GM18502 (cell line): Measurements from ENCODE around the gene AGAP9.
"Not testable (repeated sequence)": the region's sequence is repeated elsewhere in the genome, so short reads cannot be mapped to it uniquely, and the experiment has no call there.

ENCODE experiments used
- ATAC-seq: cut with Tn5 transposase; IDR thresholded peaks from one replicate; pipeline ENCODE4 v1.9.1; 2021; ENCODE audit warnings: mild to moderate bottlenecking; ENCODE audit not compliant: unreplicated experiment, poor library complexity

The AGAP9 gene

DNA sequence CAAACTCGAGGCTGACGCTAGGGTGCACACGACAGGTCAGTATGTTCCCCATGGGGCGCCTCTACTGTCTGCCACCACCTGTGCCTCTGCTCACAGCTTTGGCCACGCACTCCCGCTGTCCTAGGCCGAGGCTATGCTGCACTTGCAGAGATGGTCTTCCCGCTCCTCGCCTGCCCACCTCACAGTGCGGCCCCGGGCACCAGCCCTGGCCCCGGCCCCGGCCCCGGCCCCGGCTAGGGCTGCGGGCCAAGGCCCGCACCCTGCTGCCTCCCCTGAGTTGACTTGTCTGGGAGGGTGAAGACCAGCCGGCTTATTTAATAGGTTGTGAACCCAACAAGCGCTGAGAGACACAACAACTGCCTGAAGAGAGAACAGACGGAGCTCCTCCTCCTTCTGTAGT is at the start of gene AGAP9:
TSS of gene AGAP9 (minus strand) at position 164 of the 400 bp plus-strand sequence. CDS start at position 52, 112 bp downstream.
- not testable (repeated sequence) for ATAC-seq

DNA sequence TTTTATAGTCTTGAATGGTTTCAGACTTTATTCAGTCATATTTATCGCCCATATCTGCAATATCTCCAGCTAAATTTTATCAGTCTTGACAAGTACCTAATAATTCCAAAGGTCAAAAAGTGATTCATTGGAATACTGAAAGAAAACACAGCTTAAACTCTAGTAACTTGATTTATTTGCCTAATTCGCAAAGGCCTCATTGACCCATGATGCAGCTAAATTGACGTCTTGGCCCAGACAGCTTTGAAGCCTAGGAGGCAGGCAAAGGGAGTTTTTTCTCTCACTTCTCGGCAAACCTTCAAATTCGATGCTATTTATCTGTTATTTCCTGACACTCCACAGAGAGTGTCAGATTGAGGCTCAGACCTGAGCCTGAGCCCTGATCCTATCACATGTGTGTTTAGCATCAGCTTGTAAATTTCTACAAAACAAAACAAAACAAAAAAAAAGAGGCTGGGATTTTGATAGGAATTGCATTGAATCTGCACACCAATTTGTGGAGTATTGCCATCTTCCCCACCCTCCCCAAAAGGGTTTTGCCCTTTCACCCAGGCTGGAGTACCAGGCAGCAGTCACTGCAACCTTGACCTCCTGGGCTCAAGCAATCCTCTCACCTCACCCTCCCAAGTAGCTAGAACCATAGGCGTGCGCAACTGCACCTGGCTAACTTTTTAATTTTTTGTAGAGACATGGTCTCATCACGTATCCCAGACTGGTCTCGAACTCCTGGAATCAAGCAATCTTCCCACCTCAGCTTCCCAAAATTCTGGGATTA is 47.9 kb upstream of the AGAP9 start:
- ATAC-seq: not testable (repeated sequence)

DNA sequence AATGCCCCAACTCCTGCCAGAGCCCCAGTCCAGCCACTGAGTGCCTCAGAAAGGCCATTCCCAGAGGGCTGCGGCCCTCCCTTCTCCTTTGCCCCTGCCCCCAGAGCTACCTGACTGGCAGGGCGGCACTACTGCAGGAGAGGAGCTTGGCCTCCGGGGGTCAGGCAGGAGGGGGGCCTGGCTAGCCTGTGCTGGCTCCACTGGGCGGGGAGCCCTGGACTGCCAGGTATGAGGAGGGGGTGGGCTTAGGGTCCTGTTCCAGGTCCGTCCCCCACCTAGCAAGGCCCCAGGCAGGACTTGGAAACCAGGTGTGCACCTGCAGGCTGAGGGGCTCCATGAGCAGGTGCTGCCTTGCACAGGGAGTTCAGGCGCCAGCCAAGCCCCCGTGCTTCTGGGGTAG is 43.3 kb upstream of the AGAP9 start:
- not testable (repeated sequence) for ATAC-seq

DNA sequence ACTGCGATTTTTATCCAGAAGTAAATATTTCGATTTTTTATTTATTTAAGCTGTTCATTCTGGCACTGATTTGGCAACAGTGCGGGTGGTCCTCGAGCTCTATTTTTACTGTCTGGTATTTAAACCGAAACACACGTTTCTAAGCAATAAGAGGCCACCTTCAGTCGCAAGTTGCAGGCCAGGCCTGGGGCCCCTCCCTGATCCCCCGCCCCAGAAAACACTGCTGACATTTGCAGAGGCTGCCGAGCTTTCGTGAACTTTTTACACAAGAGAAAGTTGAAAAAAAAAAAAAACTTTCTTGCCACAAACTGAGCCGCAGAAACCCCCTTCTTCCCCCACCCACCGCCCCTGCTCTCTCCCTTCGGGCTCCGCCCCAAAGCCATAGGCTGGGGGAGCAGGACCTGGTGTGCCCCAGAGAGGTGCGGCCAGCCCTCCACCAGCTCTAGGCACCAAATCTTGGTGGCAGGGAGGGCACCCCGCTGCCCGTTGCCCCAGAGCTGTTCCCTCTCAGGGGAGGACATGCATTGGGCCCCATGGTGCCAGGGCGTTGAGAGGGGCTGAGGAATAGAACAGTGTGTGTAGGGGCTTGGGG is 42.8 kb upstream of the AGAP9 start:
- ATAC-seq: not testable (repeated sequence)

DNA sequence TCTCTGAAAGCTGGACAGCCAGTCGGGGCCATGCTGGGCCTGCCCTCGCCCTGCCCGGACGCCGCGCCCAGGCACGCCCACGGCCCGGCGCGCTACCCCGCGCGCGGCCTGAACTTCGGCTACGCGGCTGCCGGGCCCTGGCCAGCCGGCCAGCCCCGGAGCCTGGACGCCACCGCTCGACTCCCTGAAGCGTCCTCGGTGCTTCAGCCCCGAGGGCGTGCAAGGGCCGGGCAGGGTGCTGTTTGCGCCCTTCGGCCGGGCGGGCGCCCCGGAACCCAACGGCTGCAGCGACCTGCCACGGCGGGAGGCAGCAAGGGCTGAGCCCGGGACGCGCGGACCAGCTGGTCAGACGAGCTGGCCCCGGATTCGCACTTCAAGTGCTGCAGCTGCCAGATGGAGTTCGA is 42.1 kb upstream of the AGAP9 start:
- ATAC-seq: not testable (repeated sequence)

DNA sequence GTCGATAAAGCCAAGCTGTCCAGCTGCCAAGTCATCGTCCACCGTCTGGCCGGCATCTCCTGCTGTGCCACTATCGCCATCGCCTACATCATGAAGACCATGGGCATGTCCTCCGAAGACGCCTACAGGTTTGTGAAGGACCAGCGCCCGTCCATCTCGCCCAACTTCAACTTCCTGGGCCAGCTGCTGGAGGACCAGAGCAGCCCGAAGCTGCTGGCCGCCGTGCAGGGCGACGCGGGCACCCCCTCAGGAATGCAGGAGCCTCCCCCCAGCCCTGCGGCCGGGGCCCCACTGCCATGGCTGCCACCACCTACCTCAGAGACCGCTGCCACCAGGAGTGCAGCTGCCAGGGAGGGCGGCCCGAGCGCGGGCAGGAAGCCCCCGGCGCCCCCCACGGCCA is 41.5 kb upstream of the AGAP9 start:
- ATAC-seq: not testable (repeated sequence)

DNA sequence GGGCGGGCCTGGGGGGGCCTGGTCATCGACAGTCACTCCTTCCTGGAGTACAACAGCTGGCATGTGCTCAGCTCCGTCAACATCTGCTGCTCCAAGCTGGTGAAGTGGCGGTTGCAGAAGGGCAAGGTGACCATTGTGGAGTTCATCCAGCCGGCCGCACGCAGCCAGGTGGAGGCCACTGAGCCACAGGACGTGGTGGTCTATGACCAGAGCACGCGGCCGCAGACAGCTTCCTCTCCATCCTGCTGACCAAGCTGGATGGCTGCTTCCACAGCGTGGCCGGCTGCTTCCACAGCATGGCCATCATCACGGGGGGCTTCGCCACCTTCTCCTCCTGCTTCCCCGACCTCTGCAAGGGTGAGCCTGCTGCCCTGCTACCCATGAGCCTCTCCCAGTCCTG is 40.9 kb upstream of the AGAP9 start:
- ATAC-seq: not testable (repeated sequence)

DNA sequence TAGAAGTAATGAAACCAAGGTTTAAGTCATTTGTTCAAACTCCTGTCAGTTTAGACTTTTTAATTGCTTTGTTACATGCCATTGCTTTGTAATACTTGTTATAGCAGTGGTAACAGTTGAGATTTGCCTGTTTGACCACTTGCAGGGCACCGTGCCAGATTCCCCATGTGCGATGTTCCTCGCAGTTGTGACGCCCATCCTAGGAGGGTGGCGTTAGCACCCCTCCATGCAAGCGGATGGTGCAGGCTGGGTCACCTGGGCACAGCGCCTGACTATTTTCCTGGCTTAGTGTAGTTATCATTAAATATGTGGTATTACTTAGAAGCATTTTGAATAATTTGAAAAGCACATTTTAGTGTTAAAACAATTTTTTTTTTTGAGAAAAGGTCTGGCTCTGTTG is 37.0 kb upstream of the AGAP9 start:
- ATAC-seq: not testable (repeated sequence)

DNA sequence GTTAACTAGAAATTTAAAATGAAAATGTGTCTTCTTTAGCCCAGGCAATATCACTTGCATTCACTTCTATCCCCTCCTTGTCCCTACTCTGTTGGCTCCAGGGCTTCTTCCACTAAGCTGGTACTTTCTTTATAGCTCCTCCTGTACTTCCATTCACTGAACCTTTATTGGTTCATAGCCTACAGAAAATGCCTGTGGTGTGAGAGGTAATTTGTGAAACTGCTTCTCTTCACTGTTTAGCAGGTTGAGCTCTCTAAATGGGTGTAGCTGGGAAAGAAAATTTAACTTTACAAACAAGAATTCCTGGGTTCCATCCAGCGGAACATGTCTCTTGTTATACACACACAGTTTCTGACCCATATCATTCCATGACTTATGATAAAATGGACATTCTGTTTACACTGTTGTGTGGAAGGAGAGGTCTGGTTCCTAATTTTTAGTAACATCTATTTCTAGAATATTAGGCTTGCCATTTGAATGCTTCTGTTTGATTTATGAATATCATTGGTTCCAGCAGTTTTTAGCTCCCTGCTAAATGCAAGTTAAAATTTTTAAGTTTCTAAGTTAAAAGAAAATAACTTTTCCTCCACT is 36.4 kb upstream of the AGAP9 start:
- not testable (repeated sequence) for ATAC-seq

DNA sequence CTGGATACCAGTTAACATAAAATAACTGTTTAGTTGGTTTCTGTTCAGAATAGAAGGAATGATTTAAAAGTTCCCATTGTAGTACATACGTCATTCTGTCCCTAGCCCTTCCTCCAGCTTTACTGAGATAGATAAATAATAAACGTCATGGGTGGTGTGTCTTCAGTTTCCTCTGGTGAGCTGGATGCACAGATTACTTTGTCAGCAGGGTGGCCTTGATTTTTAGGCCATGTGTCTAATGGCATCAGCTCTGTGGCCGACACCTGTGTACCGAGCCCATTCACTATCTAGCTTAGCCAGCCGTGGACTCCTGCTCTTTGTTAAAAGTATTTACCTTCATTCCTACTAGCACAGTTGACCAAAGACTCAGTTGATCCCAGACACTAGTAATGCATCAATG is 34.7 kb upstream of the AGAP9 start:
- not testable (repeated sequence) for ATAC-seq

DNA sequence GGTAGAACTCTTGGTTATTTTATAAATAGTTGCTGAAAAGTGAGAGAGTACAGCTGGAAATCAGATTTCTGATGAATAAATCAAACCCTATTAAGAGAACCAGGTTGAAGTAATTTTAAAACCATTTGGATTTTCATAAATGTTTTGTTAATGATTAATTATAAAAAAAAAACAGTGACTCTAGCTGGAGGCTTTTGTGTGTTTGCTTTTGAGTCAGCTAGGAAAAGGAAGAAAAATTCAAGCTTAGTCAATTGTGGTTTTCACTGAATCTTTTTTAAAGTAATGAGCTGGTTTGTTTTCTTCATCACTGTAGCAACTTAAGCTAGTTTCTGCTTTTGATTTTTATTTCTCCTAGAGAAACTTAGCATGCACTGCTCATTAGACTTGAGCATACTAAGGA is 34.2 kb upstream of the AGAP9 start:
- not testable (repeated sequence) for ATAC-seq

DNA sequence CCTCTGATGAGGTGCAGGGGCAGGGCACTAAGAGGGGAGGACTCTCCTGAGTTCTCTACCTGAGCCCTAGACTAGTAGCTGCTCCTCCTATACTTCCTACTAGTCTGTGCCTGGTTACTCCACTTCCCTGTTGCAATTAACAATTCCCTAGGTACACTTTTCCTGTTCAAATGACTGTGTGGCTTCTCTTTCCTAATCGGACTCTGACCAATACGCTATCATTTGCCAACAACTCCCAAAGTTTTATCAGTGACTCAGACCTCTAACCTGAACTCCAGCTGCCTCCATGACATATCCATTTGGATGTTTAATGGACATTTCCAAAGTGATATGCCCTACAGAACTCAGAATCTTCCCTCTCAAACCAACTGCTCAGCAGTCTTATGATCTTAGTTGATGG is 31.9 kb upstream of the AGAP9 start:
- ATAC-seq: not testable (repeated sequence)

DNA sequence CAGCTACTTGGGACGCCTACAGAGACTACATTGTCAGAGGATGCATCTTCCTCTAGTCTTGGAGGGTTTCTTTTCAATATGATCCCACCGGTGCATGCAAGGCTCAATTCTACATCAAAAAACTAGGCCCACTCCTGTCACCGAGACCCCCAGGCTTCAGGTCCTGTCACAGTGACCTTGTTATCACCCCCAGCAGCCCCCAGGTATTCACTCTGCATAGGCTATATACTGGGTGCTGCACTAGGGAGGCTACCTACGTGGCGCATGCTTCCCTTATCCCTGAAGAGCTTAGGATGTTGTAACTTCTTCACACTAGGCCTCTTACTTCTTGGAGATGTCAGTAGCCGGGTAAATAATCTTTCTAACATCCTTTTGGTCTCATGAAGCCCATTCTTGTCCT is 31.1 kb upstream of the AGAP9 start:
- ATAC-seq: not testable (repeated sequence)

DNA sequence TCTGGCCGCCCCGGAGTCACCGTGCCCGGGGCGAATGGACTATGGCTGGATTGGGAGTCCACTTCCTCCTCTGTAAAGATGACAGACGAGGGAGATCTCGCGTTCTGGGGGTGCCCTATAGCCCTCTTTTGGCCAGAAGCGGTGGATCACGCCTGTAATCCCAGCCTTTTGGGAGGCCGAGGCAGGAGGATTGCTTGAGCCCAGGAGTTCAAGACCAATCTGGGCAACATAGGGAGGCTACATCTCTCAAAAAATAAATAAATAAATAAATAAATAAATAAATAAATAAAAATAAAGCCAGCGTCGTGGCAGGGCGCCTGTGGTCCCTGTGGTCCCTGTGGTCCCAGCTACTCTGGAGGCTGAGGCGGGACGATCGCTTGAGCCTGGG is 30.4 kb upstream of the AGAP9 start:
- ATAC-seq: not testable (repeated sequence)

DNA sequence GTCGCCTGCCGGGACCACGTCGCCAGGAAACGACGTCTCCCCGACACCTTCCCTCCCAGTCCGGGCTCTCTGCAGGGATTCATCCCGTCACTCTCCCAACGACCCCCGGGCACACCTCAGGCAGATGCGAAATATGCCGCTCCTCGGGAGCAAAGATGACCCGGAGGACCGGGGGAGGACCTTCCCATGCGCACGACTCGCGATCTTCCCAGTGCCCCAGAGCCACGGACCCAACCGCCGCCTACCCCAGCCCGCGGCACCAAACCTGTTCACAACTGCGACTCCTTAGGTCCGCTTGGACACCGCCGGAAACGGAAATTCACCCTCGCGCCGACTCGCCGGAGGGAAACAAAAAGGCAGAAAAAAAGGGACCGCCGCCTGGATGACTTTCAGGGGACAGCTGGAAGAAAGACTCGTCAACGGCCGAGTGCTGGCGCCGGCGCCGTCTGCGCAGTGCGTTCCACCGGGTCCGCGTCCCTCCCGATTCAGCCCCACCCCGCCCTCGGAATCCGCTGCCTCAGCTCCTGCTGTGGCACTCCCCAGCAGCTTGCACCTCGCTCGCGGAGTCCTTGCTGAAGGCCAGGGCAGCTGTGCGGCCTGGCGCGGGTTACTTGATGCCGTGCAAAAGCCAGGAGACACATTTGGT is 29.9 kb upstream of the AGAP9 start:
- ATAC-seq: peak; percentile 96

DNA sequence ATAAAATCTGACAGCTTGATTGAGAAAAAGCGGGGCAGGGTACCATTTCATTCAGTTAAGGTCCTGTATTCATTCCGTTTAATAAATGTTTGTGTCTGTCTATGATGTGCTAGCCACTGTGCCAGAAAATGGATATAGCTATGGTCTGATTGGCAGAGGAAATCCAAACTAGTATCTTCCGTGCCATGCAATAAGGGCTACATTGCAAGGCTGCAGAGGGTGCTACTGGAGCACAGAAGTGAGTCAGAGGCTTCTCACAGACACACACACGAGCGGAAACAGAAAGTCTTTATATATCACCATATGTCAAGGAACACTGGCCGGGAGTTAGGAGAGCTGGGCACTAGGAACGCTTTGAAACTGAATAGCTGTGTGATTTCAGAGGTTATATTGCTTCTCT is 29.3 kb upstream of the AGAP9 start:
- peak; percentile 46 for ATAC-seq

DNA sequence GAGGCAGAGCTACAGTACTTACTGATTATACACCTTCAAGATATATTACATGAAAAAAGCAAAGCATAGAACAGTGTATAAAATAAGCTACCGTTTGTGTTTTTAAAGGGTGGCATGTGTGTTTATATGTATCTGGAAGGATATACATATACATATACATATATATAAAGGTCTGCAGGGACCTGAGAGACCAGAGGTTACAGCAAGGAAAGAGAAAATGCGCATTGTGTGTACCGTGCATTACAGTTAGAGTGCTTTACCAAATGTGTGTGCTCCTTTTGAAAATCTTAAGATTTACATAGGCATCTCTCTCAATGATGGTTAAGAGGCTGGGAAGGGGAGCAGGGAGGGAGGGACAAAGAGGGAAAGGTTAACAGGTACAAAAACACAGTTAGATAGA is 23.8 kb upstream of the AGAP9 start:
- not testable (repeated sequence) for ATAC-seq

DNA sequence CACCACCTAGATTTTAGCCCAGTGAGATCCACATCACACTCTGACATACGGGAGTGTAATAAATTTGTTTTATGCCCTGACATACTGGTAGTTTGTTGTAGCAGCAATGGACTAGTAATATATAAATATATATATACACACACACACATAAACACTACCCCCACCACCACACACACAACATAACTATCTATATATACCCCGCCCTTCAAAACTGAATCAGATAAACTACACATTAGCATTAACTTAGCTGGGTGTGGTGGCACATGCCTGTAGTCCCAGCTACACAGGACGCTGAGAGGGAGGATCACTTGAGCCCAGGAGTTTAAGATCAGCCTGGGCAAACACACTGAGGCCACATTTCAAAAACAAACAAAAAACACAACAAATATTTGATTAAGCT is 13.0 kb upstream of the AGAP9 start:
- not testable (repeated sequence) for ATAC-seq

DNA sequence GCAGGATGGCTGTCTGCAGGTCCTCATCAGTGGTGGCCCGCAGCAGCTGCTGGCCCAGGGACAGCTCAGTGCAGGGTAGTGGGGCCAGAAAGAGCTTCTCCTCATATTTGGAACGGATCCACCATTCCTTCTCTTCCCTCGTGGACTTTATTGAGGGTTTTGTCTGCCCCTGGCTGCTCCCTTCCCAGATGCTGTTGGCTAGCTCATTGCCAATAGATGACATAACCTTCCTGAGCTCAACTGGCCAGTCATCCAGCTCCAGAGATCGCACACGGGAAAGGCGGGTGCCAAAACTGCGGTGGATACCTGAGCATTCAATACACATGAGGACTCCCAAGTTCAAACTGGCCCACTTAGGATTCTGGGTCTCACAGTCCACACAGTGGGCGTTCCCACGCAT is 21.1 kb downstream of the AGAP9 start:
- ATAC-seq: not testable (repeated sequence)

DNA sequence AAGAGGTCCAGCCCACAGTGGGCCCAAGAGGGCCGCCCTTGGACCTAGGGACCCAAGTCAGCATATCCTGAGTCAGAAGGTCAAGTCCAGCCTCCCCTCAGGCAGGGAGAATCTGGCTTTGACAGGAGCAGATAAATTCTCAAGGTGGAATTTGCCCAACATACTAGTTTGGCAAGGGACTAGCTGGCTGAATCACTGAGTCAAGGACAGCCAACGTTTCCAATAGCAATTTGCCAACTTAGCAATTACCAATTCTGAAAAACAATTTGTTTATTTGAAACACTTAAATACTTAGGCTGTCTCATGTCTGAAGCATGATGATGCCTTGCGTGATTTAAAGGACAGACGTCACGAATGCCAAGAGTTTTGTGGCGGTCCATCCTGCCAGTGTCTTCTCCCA is 29.2 kb downstream of the AGAP9 start:
- ATAC-seq: not testable (repeated sequence)

DNA sequence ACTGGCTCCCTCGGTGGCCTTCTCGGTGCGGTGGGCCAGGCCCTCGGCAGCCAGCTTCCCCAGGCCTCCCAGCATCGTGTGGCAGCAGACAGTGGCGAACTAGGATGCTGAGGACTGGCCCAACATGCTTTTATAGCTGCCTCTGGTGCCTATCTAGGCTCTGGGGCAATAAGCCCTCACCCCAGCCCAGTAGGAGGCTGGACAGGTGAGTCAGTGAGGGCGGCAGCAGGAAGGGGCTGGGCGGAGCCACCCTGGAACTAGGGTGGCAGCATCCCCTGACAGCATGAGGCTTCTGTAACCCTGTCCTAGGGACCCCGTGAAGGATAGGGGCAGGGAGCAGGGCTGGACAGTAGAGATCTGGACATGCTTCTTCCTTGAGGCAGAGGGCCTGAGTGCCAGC is 31.8 kb downstream of the AGAP9 start, which contains the start of gene FAM25G:
TSS of gene FAM25G (minus strand) at position 101 of the 400 bp plus-strand sequence. CDS start at position 75, 26 bp downstream.
- not testable (repeated sequence) for ATAC-seq
